ENCODE measurements around the gene DENND1A.

DENND1A gene

GRCh38 chr9:123814496-123814895, 115.4 kb downstream of the DENND1A start:
- DNase-seq (ENCODE audit: low read depth), result no peak

DNA sequence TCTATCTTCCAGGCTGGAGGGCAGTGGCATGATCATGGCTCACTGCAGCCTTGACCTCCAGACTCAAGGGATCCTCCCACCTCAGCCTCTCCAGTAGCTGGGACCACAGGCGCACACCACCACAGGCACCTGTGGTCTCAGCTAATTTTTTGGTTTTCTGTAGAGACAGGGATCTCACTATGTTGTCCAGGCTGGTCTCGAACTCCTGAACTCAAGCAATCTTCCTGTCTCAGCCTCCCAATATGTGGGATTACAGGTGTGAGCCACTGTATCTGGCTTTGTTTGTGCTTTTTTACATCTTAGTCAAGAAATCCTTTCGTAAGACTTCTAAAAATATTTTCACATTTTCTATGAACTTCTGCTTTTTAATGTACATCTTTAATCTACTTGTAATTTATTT, 116.9 kb downstream of the DENND1A start:
- no peak for DNase-seq (ENCODE audit: low read depth)

DNA sequence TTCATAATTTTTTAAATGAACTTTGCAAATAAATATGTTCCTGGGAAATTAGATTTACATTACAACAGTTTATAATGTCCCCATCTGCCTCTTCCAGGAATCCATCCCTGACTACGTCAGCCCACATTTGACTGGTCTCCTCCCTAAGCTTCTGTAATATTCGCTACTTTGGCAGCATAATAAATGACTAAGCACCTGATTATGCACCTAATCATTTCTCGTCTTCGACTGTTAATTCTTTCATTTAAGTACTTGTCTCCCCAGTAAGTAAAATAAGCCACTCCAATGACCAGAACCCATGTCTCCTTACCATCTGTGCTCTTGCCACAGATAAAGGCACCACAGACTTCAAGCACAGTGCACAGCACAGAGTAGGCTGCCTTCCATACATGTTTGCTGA, 122.7 kb downstream of the DENND1A start:
- DNase-seq (ENCODE audit: low read depth), result no peak

DNA sequence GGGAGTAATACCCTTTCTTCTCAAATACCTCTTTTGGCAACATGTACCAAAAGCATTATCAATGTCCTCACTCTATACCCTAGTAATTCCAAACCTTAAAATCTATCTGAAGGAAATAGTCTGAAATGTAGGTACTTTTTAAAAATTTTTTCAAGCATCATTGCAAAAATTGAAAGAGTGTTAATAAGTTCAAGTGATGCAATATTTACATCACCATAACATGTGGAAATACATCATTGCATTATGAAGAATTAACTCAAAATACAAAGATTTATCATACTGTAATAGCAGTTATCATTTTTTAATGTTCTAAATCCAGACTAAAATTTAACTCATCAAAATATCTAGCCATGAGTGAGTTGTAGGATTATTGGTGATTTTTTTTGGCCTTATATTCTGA, 123.1 kb downstream of the DENND1A start:
- DNase-seq (ENCODE audit: low read depth), result no peak

- DNase-seq (ENCODE audit: low read depth), result no peak
These were observed 131.7 kb downstream of the DENND1A start for GRCh38 chr9:123798195-123798594.

DNA sequence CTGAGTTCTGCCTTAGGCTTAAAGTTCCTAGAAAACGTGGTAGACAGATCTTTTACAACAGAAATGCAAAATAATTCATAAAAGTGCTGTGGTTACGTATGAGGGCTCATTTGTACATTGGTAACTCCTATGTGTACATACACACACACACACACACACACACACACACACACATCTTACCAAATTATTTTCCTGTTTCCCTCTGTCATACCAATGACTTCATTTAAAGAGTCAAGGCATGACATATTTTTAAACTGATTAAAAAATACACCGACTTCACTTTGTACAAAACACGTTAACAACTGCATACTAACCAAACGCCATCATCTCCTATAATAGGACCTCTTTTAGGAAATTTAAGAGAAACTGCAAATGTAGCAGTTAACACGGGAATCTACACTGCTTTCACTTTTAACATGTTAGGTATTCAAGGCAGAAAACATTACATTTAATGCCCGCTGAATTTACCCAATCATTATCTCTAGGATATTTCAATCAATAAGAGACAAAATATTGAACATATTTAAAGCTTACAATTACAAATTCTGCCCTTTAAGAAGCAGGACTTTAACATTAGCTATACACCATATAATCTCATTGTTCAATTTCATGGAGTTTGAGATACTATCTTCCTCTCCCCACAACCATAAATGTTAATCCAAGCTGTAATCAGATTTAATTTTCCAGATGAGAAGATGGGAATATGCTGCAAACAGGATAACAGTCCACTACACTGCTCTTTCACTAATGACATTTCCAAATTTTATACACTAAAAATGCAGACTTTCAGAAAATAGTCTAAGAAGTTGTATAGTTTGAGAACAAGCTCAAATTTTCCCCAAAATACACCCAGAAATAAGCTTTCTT, 133.1 kb downstream of the DENND1A start:
- DNase-seq (ENCODE audit: low read depth), result no peak

GRCh38 chr9:123796094-123796493, 133.8 kb downstream of the DENND1A start:
- no peak for DNase-seq (ENCODE audit: low read depth)

GRCh38 chr9:123795336-123795735, 134.6 kb downstream of the DENND1A start:
- DNase-seq (ENCODE audit: low read depth), result no peak

DNA sequence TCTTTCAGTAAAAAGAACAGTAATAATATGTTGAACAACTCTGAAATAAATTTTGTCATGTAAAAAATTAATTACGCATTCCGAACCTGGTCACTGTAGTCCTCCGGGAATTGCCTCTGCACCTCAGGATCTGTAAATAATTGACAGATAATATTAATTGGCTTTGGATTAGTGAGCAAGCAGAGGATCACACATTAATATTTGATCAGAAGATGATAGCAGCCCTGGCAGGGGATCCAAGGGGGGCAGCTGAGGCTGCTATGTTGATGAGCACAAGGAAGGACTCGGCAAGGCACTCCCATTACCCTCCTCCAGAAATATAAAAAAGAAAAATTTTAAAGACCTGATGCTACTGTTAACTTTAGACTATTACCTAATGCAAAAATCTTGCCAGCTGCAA, 137.4 kb downstream of the DENND1A start:
- no peak for DNase-seq (ENCODE audit: low read depth)

DNA sequence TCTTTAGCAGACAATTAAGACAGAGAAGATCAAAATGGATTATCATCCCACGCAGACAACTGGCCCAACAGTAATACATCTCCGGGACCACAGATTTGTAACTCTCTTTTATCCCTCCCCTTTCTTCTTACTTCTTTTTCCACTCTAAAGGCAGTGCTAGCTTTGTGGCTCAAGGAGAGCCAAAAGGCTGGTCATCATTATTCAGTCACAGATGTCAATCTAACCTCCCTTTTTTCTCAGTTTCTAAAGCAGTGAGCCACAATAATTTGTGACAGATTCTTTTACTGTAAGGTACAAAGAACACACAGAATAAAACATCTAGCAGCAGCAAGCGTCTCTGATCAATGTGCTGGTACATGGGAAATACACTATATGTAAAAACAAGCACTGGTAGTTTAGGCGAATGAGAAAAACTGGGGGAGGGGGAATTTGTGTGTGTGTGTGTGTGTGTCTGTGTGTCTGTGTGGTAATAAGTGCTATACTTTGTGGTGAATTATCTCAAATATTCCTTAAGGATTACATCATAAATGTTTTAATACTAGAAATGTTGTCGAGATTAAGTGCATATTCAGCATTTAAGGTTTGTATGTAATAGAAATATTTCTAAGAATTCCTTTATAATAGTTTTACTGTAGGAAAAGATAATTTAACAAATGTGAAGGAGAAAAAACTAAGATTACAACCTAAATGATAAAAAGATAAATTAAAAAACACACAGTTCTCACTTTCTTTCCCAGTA, 140.2 kb downstream of the DENND1A start:
- DNase-seq (ENCODE audit: low read depth), result no peak

DNA sequence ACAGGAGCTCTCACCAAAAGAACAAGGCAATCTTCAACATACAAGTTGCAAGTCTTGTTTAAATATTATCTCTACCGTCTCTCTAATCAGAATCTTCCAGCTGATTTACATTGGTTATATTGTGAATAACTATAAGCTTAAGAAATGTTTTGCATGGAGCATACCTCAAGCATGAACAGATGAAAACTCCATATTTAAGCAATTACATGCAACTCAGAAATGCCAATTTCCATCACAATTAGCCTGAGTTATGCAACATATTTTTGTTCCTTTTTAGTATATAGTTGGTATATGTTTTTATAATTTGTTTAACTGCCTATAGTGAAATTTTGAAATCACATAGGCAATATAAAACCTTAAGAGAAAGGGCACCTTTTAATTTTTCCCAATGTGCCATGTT, 142.5 kb downstream of the DENND1A start:
- DNase-seq (ENCODE audit: low read depth), result no peak

DNA sequence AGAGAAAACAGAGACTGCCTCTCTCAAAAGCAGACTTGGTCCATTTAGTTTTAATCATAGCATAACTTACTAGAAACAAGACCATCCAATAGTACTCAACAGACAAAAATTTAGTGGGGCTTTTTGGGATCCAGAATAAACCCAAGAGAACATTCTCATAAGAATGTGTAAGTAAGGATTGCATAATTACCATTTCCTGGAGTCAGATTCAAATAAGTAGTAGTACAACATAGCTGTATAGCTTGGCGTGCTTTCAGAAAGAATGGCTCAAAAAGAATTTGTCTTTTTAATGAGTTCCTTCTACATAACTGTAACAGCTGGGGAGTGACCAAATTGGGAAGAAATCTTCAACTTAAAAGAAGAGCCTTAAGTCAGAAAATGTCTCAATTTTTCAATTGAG, 145.4 kb downstream of the DENND1A start:
- peak; percentile 65 for DNase-seq (ENCODE audit: low read depth)

DNA sequence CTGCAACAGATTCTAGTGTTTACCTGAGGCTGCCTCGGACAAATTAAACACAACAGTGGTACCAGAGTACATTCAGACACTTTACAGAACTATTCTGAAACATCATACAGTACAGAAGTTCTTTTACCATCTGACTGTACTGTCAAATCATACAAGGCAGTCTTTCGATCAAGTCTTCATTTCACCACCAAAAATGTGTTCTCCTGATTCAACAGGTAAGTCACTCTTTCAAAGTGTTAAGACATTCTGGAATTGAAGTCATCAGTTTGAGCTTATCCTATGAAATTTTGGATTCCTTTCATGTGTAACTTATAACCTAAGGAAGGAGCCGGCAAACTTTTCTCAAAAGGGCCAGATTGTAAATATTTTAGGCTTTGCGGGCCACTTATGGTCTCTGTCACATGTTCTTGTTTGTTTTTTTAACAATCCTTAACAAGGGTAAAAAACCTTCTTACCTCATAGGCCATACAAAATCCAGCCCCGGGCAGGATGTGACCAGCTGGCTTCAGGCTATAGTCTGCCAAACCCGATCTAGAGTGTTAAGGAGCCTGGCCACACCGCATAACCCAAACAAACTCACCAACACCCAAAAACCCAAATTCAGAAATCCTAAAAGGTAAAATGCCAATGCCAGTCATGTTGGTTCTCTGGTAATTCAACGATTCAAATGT, 151.6 kb downstream of the DENND1A start:
- DNase-seq (ENCODE audit: low read depth), result no peak

DNA sequence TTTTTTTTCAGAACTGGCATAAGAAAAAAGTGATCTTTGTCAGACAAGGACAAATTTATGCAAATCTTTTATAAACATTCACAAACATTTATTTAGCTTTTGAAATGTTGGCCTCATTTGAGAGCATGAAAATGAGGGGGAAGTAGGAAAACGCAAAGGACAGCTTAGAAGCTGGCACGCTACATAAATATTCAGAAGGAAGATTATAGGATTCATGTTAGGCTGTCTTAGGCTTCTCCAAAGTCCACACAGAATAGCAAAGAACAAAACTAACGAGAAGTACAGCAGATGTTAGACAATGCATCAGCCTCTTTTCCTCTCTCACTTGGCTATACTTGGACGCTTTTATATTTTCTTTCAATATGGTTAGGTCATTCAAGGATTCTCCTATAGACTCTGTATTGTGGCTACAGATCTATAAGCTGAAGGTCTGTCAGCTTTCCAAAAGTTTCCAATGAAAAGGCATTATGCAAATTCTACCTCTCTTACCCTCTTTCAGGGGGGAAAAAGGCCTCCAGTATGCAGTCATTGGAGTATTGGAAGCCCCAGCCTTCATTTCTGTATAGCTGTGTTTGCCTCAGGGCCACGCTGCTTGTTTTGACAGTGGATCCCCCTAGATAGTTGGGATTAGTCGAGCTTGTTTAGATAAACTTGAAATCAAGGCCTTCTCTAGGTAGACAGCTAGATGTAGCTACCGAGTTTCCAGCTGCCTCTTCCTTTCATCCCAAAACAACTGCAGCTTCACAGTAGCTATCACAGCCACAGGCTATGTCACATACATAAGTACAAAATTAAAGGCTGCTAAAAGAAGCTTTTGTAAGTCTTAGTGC, 153.0 kb downstream of the DENND1A start:
- DNase-seq (ENCODE audit: low read depth), result no peak

DNA sequence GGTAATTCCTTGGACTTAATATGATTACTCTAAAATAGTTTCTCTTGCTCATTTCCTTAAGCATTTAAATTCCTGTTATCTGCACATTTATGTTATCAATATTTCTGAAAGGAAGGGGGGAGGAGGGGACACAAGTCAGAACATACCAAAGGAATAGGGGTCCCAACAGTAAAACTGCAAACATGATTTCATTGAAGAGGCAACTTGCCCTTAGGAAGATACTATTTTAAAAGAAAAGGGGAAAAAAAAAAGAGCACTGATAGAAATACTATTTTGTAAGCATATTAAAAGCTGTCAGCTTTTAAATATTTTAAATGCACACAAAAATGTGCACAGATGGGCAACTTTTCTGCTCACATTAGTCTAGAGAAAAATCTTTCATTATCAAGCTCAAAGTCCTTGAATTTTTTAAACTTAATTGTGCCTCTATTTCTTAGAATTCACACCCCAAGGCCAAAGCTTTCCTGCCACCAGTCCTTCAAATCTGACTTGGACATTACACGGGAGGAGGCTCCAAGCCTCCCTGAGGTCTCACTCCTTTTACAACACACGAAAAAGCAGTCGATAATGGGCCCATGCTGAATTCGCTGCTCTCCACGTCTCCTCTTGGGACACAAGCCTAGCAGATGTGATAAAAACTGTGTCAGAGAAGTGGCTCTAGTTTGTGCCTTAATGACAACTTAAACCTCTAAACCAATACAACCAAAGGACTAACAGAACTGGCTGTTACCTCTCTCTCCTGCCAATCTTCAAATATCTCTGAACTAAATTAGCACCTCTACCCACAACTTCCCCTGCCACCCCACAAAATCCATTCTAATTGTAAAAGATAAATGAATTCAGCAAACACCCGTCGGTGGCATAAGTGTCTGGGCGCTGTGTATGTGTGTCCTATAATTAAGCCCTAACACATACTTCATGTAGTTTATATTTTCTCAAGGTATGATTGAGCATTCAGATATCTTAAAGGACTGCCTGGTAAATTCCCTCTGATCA, 154.3 kb downstream of the DENND1A start:
- no peak for DNase-seq (ENCODE audit: low read depth)

GRCh38 chr9:123773783-123774182, 156.1 kb downstream of the DENND1A start:
- no peak for DNase-seq (ENCODE audit: low read depth)

DNA sequence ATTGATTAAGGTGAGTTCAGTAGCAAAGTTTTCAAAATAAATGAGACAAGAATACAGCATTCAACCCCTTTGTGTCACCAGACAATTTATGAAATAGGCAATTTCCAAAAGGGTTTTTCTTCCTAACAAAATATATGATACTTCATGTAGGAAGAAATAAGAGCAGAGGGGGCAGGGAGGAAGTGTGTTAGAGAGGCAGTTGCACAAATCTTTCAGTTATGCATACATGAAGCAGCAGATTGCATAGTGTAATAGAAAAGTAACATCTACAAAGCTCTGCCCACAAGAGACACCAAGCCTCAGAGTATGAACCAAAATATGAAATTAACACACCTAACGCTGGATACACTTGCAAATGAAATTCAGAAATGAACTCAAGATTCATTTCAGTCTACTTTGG, 157.0 kb downstream of the DENND1A start:
- DNase-seq (ENCODE audit: low read depth), result no peak

DNA sequence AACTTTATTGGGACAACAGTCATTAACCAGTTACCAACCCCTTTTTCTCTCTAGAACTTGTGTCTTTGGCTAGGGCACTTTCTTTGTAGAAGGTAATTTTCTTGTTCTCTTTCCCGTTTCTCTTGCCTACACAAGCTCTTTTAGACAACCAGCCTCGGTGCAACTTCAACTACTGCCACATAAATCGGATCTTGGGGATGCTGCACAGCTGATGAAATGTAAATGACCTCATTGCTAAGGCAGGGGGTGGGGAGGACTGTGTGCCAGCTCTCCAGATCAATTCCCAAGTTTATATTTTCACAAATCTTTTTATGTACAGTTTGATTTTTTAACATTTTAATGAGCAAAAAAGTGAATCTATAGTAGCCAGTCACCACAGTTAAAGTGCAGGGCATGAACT, 157.6 kb downstream of the DENND1A start:
- no peak for DNase-seq (ENCODE audit: low read depth)

DNA sequence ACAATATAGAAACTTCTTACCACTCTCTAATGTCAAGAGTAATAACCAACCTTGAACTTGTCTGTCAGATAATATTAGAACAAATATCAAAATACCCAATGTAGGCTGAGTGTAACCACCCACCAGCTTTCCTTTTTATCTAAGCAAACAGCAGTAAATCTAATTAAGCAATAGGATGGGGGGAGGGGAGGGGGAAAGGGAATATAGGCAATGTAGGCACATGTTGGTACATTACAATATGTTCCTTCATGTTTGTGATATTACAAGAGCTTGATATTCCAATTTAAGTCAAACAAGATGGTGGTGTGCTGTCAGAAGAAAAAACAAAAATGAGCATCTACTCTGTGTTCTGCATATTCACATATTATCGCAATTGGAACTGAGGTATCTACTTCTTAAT, 158.2 kb downstream of the DENND1A start:
- DNase-seq (ENCODE audit: low read depth), result no peak

DNA sequence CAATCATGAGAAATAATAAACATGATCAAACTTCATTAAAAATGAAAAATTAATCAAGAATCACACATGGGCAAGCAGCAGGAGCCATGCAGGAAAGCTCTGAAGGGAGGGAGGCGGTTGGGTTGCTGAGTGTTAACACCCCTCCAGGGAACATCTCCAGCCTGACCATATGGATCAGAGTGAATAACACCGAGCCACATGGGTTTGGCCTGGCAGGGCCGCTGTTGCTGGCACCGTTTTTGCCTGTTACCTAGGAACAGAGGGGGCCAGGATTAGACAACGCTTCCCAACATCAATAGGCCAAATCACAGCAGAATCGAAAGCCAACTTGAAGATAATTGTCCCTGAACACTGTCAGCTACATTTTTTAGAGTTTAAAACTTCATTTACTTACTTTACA, 160.2 kb downstream of the DENND1A start:
- DNase-seq (ENCODE audit: low read depth), result no peak
